Activated CD4-positive, alpha-beta T cell treated with anti-CD3 and anti-CD28 coated beads for 4 hours (primary cell): ENCODE results near the gene MED13L.

Experiments
- DNase-seq, 2 donors: peaks; one replicate each; pipeline ENCODE4 v3.0.0-alpha.2; 2020

The MED13L gene

DNA sequence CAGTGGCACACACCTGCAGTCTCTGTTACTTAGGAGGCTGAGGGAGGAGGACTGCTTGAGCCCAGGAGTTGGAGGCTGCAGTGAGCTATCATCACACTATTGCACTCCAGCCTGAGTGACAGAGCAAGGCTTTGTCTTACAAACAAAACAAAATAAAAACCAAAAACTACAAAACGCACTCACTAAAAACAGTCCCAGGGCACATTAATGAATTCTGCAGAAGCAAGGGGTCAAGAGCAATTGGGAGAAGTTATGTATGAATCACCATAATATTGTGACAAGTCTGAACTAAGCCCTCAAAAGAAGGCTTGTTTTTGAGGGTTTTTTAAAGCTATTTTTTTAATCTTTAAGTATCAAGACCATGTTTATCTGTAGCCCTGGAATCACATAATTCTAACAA lies 201.1 kb downstream of the MED13L start:
- no peak for DNase-seq

DNA sequence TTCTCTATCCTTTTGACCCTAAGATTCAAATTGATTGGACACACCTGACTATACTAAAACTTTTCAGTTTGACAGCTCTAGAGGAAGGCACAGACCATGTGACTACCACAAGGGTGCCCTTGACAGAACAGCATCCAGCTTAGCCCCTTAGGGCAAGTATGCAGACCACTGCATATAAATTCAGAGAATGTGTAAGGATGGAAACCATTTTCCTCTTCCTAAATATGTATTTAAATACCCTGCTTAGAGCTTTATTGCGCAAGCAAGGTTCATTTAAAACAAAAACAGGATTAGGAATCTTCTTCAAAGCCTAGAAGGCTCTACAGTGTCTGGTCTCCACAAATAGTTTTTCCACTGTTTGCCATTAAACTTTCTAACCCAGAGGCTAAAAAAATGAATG lies 202.8 kb downstream of the MED13L start:
- DNase-seq, result no peak

DNA sequence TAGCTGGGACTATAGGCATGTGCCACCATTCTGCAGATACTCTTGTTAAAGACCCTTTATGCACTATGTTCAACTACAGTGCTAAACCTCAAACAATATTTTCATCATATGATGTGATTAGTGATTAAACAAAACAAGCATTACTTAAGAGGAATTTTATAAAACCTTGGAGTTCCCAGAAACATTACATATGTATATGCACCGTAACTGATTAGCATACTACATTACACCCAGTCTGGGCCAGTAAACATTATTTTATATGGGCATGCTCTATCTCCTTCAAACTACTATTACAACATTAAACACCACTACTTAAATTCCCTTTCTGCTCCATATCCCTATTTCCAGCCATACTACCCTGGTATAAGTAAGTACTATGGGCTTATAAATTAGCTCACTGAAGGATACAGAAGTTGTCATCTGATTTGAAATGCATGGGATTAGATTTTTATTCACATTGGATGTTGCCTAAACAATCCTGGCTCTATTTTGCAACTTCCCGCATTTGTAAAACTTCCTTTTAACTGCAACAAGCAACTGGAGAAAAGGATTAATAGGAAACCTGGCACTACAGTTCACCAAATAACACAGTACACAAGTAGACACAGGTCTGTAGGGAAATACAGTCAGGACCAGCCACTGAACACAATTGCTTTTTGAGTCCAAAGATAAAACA lies 205.8 kb downstream of the MED13L start:
- no peak for DNase-seq

DNA sequence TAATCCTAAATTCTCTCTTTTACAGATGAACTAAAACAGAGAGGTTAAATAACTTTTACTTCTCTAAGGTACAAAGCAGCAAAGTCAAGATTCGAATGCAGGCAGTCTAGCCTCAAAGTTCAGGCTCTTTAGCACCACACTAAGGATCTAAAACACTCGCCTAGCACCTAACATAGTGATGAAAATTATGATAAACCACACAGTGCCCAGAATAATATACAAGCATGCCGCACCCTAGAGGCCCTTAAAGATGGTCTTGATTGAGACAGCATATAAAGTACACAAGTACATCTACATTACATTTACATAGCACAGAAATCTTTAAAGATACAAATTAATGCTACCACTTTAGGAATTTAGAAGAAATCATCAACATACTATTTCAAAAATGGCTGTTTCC lies 207.0 kb downstream of the MED13L start:
- no peak for DNase-seq

DNA sequence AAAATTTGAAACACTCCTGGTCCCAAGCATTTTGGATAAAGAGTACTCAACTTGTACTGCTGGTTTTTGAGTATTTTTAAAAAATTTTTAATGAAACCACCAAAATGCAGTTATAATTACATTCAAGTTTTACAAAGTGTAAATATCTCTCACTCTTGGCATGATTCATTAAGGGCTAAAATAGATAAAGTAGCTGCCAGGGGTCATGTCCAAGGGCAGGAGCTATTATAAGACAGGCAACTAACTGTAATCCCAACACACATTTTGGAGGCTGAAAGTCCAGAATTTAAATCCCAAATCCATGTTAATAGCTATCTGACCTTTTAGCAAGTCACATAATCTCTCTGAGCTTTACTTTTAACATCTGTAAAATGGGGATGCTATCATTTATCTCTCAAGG lies 207.6 kb downstream of the MED13L start:
- no peak for DNase-seq

DNA sequence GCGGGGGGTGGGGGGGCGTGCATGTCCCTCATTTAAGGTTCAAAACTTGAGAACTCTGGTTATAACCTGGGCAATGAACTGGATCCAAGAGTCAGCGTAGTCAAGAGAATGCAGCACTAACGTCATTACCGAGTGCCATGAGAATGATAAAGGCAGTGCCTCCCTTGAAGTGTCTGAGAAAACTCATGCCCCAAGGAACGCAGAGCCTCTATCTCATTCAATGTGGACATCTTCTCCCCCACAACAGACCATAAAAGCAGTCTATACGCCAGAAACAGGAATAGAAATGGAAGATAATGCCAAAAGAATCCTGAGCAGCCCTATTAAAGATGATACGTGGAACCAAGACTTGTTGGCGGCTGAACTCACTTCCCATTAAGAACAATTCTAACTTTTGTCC lies 208.6 kb downstream of the MED13L start:
- no peak for DNase-seq

DNA sequence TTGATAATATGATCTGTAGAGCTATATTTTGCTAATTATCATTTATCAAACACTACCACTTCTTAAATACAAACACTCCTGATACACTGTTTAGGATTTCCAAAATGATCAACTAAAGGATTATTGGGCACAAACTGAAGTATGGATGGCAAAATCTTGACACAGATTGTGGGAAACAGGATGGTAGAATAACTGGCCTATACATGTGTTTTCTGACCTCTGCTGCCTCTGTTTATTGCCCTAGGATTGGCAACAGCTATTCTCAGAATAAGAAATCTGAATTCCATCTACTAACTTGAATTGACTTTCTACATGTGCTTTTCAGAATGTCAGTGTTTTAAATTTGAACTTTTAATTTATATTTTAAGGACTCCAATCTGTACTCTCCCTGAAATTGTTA lies 209.1 kb downstream of the MED13L start:
- DNase-seq, result no peak

DNA sequence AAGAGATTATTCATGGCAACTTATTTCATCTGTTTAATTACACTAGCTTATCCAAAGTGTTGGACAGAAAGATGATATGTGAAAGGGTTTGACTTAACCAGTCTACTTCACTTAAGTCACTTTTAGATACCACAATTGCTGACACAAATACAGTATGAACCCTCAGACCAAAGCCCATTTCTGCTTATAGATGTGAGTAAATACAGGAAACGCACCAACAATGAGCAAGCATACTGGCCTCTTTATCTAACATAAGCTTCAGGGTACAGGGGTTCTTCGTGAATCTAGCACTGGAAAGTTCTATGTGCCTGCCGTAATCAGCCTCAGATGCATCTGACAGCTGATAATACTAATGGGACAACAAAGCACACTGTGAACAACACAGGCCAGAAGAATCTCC lies 209.6 kb downstream of the MED13L start:
- no peak for DNase-seq

DNA sequence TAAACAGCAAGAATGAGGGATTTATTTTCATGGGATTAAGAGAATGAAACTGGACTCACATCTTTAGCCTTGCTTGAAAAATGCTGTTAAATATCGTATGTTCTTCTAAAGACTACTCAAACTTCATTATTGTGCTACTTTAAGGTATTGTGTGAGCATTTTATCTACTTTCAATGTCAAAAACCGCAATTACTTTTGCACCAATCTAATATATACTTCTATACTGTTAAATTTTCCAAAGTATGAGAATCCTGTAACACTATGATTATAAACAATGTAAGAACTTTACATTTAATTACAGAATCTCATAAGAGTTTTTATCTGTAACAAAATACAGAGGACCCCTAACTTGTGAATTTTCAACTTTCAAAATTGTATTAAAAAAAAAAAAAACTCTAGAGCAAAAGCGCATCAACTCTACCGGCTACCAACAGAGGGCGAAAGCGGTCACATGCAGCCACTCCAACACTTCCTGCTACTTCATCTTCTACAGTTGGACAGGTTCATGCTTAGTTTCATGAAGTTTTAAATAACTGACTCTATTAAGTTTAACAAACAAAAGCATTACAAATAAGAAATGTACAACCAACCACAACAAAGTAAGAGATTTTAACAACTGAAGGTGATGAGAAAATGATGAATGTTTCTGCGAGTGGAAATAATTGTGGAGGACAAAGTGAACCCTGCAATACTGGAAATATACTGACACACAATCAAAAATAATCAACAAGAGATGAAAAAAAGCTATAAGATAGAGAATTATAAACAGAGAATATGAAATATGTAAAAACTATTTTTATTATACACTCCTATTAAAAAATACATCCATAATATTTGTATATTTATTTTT lies 210.9 kb downstream of the MED13L start:
- DNase-seq, result peak; percentile 49 to 59

DNA sequence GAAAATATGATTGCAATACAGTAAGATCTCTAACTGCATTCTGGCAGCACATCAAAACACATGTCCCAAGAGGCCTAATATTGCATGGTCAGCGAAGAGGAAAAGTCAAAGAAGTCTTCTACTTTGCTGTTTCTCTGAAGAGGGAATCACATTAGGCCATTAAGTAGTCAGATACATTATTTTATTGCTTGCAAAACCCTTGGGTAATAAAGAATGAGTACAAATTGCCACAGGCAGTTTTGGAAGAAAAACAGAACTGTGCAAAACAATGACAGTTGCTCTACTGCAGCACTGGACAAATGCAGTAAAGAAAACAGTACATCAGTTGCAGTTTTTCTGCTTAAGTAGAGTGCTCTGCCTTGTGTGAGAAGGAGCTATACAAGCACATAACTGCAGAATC lies 211.9 kb downstream of the MED13L start:
- no peak for DNase-seq

DNA sequence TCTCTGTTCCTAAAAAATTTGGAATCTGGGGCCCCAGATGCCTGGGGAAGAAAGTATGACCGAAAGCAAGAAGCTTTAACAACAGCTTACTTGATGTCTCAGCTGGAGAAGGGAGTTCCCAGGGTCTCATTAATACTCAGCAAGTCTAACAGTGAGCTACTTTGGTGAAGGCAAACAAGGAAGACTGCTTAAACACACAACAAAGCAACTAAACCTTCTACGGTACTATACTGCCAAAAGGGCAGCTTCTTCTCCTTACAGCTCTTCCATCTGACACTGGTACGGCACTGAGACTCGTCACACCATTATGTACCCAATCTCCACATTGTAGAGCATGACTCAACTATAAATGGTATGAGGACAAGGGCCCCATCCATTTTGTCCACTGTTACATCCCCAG lies 213.0 kb downstream of the MED13L start:
- no peak for DNase-seq

DNA sequence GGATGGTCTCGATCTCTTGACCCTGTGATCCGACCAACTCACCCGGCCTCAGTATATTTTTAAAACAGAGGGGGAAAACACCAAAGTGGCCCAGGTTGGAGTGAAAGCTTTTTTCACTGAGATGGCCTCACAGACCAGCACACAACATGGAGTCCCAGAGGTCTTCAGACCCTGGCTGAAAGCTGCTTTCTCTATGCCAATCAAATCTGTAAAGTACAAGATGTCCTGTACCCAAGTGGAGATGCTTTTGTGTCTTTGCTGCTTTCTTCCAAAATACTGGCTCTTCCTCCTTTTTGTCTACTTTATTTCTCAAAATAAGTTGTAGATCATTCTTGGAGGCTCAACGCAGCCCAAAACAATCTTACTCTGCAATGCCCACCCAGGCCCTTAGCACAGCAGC lies 214.8 kb downstream of the MED13L start:
- DNase-seq, result no peak

DNA sequence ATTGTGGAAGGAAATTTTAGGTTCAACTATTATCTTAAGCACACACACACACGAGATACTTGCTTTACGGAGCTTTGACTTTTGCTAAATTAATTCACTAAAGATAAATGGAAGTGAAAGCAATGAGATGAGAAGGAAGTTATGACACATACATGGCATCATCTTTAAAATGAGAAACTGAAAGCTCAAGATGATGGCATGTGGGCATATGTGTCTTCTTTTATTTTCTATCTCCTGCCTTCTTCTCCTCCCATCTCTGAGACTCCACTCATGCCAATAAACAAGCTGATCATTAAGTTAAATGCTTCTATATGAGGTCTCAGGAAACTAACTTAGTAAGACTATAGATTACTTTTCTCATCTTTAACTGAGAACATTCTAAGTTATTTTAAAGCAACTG lies 216.7 kb downstream of the MED13L start:
- DNase-seq, result peak in 1 of 2 donors; percentile 1

DNA sequence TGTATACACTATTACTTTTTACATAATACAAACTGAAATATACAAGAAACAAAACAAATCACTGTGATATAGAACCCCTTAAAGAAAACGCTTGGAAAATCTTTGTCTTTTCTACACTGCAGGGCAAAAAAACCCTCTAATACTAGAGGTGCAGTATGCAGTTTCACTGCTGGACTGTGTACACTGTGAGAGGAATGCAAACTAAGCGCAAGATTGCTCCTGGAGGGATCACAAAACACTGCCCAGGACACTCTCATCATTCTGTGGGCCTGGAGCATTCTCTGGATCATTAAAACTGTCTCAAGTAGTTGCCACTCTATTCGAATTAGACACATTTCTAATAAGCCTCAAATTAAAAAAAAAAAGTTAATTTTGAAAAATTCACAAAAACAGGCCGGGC lies 217.6 kb downstream of the MED13L start:
- DNase-seq, result no peak

DNA sequence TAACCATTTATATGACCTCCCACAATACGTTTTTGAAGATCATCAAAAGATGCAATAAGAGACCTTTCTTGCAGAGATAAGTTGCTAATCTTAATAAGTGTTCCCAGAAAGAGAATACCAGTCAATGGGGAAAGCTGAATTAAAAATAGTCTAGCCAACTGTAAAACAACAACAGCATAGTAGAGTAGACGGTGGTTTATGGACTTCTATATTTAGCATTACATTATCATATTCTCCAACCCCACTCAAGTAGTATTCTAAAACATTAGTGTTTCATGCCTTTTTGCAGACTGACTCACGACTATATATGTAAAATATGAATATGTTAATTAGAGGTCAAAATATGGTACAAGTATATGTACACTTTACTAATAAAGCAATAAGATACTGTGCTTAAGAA lies 218.9 kb downstream of the MED13L start:
- no peak for DNase-seq

DNA sequence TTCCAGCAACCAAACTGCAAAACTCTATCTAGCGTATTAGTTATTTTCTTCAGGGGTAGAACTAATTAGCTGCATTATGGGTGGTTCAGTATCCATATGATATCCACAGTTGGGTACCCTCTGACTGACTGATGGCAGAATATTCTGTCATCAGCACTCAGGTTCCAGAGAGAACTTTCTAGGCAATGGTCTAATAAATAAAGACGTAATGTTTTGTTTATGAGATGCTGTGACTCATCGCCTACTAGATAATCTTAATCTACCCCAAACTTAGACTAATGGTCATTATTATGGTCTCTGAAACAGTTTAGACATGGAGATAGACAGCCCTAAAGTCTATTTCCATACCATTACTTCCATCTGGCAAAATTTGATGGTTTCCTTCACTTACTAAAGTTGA lies 220.1 kb downstream of the MED13L start:
- DNase-seq, result no peak

DNA sequence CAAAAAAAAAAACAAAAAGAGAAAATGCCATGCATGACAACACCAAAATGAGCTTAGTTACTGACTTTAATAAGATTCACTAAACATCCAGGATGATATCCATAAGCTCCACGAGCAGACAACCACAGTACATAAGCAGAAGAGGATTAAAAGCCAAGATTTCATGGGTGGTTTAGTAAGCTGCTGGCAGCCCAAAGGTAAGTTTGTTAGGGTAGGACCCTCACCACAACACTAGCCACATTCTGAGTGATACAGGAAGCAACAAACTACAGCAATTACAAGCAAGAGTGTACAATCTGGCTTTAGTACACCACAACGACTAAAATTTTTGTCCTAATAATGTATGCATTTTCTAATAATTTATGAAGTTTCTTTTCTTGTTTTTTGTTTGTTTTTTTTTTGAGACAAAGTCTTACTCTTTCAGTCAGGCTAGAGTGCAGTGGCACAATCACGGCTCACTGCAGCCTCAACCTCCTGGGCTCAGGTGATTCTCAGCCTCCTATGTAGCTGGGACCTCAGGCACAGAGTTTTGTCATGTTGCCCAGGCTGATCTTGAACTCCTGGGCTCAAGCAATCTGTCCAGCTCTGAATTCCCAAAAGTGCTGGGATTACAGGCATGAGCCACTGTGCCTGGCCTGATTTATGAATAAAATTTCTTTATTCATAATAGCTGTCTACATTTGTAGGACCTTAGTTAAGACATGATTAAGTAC lies 221.4 kb downstream of the MED13L start:
- DNase-seq, result no peak

DNA sequence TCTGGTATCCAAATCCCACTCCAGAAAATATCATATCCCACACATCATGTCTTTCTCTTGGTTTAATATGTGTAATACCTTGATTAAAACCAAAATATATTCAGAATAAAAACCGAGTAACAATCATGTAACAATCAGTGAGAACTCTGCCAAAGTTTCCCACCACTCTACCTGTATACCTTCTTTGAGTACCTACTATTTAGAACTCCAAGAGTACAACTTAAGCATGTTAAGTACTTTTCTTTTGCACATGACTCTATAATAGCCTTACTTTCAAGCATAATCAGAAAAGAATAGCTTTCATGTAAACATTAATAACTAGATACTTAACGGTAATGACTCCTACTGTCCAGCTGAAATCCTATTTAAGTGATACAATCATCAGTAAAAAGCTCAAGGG lies 223.2 kb downstream of the MED13L start:
- DNase-seq, result no peak

DNA sequence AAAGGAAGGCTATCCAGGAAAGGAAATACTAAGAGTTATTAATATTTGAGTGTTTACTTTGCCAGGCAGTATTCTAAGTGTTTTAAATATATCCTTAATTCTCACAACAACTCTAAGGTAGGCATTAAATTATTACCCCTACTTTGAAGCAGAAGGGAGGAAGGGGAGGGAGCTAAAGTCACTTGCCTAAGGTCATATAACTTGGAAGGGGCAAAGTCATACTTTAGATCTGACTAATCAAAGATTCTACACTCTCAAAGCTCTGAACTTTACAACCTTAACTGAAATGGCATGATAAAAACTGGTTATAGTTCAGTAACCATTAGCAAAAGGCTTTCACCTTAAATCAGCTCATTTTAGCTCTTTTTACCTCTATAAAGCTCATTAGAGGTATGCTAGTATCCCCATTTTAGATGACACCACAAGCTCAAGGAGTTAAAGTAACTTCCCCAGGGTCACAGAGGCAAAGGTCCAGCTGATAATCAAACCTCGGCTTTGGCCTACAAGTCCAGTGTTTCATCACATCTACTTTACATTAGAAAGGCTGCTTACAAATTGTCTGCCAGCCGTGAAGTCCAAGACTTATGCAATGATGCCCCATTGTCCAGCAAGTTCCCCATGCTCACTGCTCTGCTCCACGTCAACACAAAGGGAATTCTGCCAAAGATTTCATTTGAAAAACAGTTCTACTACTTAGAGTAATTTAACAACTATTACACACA lies 223.9 kb downstream of the MED13L start:
- DNase-seq, result no peak

DNA sequence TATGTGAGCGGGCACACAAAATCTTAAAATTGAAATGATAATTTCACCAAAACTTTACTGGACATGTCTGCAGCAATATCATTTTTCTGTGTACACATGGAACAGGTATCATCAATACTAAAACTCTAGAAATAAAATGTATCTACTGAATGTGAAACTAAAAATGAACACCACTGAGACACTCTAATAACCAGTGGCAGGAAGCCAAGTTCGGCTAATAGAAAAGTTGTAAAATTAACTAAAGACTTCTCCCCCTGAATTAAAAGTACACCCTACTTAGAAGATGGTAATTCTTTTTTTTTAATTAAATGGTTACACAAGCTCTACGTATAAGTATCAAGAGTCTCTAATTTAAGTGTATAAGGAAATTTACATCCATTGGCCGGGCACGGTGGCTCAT lies 227.2 kb downstream of the MED13L start:
- DNase-seq, result no peak

DNA sequence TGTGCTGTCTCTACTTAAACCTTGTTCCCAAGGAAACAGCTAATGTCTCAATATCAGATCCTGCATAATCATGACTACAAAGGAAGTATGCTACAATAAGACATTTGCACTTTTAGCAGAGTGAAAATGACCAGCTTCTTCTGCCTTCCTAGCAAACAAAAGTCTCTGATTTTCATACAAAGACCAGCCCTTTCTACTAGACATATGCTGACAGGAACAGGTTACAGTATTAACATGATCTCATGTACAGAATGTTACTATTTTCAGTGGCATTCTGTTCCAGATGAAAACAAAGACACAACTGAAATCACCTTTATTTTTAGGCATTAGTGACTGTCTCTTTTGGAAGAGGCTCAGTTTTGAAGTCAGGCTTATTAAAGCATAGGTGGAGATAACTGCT lies 228.6 kb downstream of the MED13L start:
- no peak for DNase-seq

DNA sequence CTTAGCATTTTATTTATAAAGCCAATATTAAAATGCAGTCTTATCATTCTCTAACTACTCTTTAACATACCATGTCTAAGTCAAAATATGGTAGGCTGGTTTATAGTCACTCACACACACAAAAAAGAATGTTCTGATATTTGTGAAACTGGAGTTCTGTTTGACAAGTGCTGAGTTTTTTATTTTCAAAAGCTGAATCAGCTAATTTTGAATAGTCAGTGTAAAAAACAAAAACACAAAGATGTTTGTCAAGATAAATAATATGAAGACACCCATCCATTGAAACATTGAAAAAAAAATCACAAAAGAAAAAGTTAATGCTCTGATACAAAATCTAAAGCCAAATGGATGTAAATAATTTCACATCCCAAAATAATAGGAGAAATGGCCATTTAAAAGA lies 231.5 kb downstream of the MED13L start:
- DNase-seq, result no peak

DNA sequence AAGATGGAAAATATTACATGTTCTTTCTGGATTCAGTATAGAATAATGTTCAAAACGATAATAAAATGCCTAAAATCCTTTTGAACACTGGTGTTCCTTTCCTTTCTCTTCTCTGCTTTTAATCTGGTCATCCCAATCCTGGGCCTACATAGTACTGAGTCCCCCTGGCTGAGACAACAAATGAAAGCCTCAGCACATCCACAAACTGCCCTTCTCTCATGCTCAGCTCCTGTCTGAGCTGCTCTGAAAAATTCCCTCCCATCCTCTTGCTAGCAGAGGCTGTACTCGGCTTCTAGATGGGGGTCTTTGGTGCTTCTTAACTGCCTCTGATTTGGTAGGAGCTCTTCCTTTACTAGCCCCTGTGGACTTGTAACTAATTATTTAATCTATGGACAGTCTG lies 232.3 kb downstream of the MED13L start:
- DNase-seq, result no peak
